ENCODE data around the gene CNTNAP2. TPM values are rescaled to one million over a fixed set of nuclear protein-coding genes. Genes with fewer than 3 reads are reported as not detected.

The CNTNAP2 gene
- total RNA-seq, 1 experiment from 2014 or later: 60.0 TPM

DNA sequence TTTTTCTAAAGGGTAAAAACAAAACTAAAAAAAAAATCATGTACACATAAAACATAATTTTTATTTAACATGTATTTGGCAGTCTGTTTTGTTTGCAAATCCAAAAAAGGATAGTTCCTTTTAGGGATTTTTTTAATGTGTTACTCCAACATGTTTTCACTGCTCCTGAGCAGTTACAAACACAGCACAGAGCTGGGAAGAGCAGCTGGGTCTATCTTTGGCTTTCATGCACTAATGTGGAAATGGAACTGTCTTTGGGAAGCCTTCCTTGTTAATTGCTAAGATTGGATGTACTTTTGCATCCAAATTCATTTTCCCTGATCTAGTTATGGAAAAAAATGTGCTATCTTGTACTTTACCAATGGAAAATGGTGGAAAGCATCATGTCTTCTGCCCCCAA lies 1035.1 kb downstream of the CNTNAP2 start:
- BruUV-seq (replicated peaks): no TSS peak
- CTCF ChIA-PET: no interaction called here
- intact Hi-C loops (cut with micrococcal nuclease; ENCODE audit: unreplicated experiment): no loop called here
- H3K9me3 ChIP-seq (ENCODE audit: low read depth, low read length, poor library complexity, severe bottlenecking): no peaks in the 10 kb centered on the region
- DNase-seq (ENCODE audit: low spot score): no peak
- no peaks in the 10 kb centered on the region for H3K36me3 ChIP-seq (ENCODE audit: insufficient read depth, low read length, poor library complexity, severe bottlenecking)
- POLR2A ChIA-PET (ENCODE audit: low non-redundant PET): interaction anchor here (0.6 kb wide), 1 partner anchor 22 kb away, joined by 3 read pairs; no protein-coding TSS in a partner anchor
- no peak overlapping the region for H3K27ac ChIP-seq (ENCODE audit: low read depth, low read length, poor library complexity, severe bottlenecking)
- no peak overlapping the region for H3K4me3 ChIP-seq (ENCODE audit: low read depth, low read length, poor library complexity, severe bottlenecking)
- no peaks in the 10 kb centered on the region for H3K4me1 ChIP-seq (ENCODE audit: insufficient read depth, low read length, poor library complexity, severe bottlenecking)
- TF ChIP-seq CTCF (conservative IDR thresholded peaks at IDR 0.05; ENCODE audit: low read depth, low read length) (no peak), EZH2 (IDR thresholded peaks at IDR 0.05; ENCODE audit: borderline replicate concordance, low read depth, low read length, poor library complexity, severe bottlenecking) (no peak)
- H3K27me3 ChIP-seq (replicated peaks; ENCODE audit: insufficient read depth, low read depth, low read length, poor library complexity): no peaks in the 10 kb centered on the region

GRCh38 chr7:147153571-147153970 lies 1037.0 kb downstream of the CNTNAP2 start:
- Histone ChIP-seq H3K27me3 (replicated peaks; ENCODE audit: insufficient read depth, low read depth, low read length, poor library complexity) (no peaks in the 10 kb centered on the region), H3K36me3 (ENCODE audit: insufficient read depth, low read length, poor library complexity, severe bottlenecking) (no peaks in the 10 kb centered on the region), H3K27ac (ENCODE audit: low read depth, low read length, poor library complexity, severe bottlenecking) (no peak overlapping the region), H3K4me1 (ENCODE audit: insufficient read depth, low read length, poor library complexity, severe bottlenecking) (no peaks in the 10 kb centered on the region), H3K4me3 (ENCODE audit: low read depth, low read length, poor library complexity, severe bottlenecking) (no peak overlapping the region), H3K9me3 (ENCODE audit: low read depth, low read length, poor library complexity, severe bottlenecking) (no peaks in the 10 kb centered on the region)
- ChIA-PET POLR2A (ENCODE audit: low non-redundant PET) (no interaction called here), CTCF (no interaction called here)
- no peak for DNase-seq (ENCODE audit: low spot score)
- no TSS peak for BruUV-seq (replicated peaks)
- TF ChIP-seq CTCF (conservative IDR thresholded peaks at IDR 0.05; ENCODE audit: low read depth, low read length) (no peak), EZH2 (IDR thresholded peaks at IDR 0.05; ENCODE audit: borderline replicate concordance, low read depth, low read length, poor library complexity, severe bottlenecking) (no peak)
- intact Hi-C loops (cut with micrococcal nuclease; ENCODE audit: unreplicated experiment): no loop called here

- BruUV-seq (replicated peaks): no TSS peak
- no peak for DNase-seq (ENCODE audit: low spot score)
- no peak overlapping the region for H3K27ac ChIP-seq (ENCODE audit: low read depth, low read length, poor library complexity, severe bottlenecking)
- no peaks in the 10 kb centered on the region for H3K27me3 ChIP-seq (replicated peaks; ENCODE audit: insufficient read depth, low read depth, low read length, poor library complexity)
- no peaks in the 10 kb centered on the region for H3K36me3 ChIP-seq (ENCODE audit: insufficient read depth, low read length, poor library complexity, severe bottlenecking)
- intact Hi-C loops (cut with micrococcal nuclease; ENCODE audit: unreplicated experiment): no loop called here
- H3K4me3 ChIP-seq (ENCODE audit: low read depth, low read length, poor library complexity, severe bottlenecking): no peak overlapping the region
- TF ChIP-seq EZH2 (IDR thresholded peaks at IDR 0.05; ENCODE audit: borderline replicate concordance, low read depth, low read length, poor library complexity, severe bottlenecking): no peak
- no peak for TF ChIP-seq CTCF (conservative IDR thresholded peaks at IDR 0.05; ENCODE audit: low read depth, low read length)
- no peaks in the 10 kb centered on the region for H3K9me3 ChIP-seq (ENCODE audit: low read depth, low read length, poor library complexity, severe bottlenecking)
- H3K4me1 ChIP-seq (ENCODE audit: insufficient read depth, low read length, poor library complexity, severe bottlenecking): no peaks in the 10 kb centered on the region
- POLR2A ChIA-PET (ENCODE audit: low non-redundant PET): no interaction called here
- CTCF ChIA-PET: no interaction called here
Measured at GRCh38 chr7:147161405-147161804, 1044.8 kb downstream of the CNTNAP2 start.
